Stimulated activated CD4-positive, alpha-beta T cell treated with anti-CD3 and anti-CD28 coated beads, Interleukin-2, amount 100 ng/mL, for 24 hours (primary cell): Measurements from ENCODE around the gene C2orf49.

Experiments used
- DNase-seq, 2 donors: peaks; one replicate each; pipeline ENCODE4 v3.0.0-alpha.2; 2020

C2orf49 gene

DNA sequence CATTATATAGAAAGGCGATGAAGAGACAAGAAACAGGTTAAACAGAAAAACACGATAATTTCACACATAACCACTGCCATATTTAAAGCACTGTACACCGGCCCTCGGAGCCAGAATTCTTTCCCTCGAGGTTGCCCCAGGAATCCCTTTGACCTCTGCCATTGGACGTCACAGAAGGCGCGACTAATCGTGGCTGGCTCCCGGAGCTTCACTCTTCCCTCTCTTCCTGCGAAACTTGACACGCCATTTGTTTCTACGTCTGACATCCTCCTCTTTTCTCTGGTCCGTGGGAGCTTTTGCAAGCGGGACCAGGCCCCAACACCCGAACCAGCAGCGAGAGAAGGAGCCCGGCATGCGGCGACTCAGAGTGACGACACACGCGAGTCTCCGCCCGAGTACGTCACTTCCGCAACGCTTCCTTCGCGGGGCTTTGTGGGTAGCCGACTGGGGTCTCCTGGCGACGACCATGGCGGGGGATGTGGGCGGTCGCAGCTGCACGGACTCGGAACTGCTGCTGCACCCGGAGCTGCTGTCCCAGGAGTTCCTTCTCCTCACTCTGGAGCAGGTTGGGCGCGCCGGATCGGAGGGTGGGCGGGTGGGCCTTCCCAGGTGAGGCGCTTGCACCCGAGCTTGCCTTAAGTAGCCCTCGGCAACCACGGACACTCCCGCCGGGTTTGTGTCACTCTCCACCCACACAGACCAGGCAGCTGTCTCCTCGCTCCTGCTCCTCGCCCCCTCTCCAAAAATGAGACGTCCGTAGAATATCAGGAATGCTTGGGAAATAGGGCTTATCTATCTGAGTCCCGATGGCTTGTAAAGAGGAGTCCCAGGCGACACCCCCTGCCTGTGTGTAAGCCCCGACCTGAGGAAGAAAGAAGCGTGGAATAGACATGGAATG, at the start of gene C2orf49:
TSS of gene C2orf49 (plus strand) at position 419 of the 898 bp plus-strand sequence. CDS start at position 467, 48 bp downstream.
- DNase-seq: peak; percentile 91

GRCh38 chr2:105287692-105288091, 49.6 kb upstream of the C2orf49 start:
- peak; percentile 26 to 38 for DNase-seq

- DNase-seq: no peak
Observed at GRCh38 chr2:105288133-105288532, 49.2 kb upstream of the C2orf49 start.

DNA sequence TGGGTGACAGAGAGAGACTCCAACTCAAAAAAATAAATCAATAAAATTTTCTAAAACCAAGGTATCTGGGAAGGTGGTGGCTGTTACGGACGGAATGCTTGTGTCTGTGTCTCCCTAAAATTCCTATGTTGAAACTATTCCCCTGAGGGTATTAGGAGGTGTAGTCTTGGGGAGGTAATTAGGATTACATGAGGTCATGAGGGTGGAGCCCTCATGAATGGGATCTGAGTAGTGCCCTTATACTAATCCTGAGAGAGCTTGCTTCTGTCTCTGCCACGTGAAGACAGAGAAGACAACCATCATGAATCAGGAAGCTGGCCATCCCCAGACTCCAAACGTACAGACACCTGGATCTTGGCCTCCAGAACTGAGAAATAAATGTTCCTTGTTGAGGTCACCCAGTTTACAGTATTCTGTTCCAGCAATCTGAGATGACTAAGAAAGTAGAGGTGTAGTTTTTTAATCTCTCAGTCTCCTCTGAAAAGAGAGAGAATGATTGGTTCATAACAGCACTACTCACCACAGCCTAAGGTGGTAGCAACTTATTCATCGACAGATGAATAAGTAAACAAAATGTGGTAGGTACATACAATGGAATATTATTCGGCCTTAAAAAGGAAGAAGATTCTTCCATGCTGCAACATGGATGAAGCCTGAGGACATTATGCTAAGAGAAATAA, 46.2 kb upstream of the C2orf49 start:
- no peak for DNase-seq

GRCh38 chr2:105291981-105292380, 45.4 kb upstream of the C2orf49 start:
- DNase-seq: no peak

- DNase-seq: no peak
Observed at GRCh38 chr2:105294046-105294445, 43.3 kb upstream of the C2orf49 start.

GRCh38 chr2:105294844-105295481, 42.4 kb upstream of the C2orf49 start:
- peak; percentile 13 to 28 for DNase-seq

- no peak for DNase-seq
Observed at GRCh38 chr2:105296017-105296611, 41.2 kb upstream of the C2orf49 start.

GRCh38 chr2:105297216-105297615, 40.1 kb upstream of the C2orf49 start:
- DNase-seq: no peak

GRCh38 chr2:105298017-105298416, 39.3 kb upstream of the C2orf49 start:
- DNase-seq: no peak

- no peak for DNase-seq
Observed at GRCh38 chr2:105299290-105299689, 38.0 kb upstream of the C2orf49 start.

DNA sequence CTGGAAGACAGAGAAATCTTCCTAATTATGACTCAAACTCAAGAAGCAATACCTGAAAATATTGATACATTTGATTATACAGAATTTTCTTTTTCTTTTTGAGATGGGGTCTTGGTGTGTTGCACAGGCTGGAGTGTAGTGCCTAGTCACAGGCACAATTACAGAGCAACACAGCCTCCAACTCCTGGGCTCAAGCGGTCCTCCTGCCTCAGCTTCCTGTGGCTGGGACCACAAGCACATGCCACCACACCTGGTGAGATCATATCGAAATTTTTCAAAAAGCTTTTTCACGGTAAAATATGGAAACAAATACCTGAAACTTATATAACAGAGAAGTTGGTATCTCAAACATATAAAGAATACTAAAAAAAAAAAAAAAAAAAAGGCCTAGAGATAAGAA, 35.7 kb upstream of the C2orf49 start:
- DNase-seq: no peak

DNA sequence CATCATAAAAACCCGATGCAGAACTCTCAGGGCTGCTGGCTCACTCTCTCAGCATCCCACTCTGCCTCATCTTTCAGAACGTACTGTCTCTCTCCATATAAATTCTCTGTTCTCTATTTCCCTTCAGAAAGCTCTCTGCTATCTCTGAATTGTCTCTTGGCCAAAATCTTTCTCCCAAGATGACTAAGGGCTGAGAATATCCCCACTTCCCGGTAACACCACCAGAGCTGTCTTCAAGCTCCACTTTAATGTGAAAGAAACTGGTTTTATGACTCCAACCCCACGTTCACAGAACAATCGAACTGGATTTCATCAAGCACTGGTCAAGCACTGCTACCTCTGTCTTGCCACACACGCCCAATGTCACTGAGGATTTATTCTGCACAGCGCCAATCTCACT, 30.2 kb upstream of the C2orf49 start:
- no peak for DNase-seq

DNA sequence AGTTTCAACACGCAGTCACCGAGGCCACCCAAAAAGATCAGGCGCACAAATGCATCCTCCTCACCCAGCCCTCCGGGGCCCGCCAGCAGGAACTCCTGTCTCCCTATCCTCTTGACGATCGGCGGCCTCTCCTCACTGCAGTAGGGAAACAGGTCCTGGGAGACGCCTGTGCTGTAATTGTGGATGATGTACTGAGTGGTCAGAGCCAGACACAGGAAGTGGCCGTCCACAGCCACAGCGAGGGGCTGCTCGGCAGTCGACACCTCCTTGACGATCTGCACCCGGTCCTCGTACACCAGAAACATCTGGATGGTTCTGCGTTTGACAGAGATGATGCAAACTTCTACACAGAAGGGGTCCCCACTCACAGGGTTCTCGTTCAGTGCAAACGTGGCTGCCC, 29.8 kb upstream of the C2orf49 start:
- DNase-seq: no peak

GRCh38 chr2:105307962-105308361, 29.4 kb upstream of the C2orf49 start:
- DNase-seq: no peak

DNA sequence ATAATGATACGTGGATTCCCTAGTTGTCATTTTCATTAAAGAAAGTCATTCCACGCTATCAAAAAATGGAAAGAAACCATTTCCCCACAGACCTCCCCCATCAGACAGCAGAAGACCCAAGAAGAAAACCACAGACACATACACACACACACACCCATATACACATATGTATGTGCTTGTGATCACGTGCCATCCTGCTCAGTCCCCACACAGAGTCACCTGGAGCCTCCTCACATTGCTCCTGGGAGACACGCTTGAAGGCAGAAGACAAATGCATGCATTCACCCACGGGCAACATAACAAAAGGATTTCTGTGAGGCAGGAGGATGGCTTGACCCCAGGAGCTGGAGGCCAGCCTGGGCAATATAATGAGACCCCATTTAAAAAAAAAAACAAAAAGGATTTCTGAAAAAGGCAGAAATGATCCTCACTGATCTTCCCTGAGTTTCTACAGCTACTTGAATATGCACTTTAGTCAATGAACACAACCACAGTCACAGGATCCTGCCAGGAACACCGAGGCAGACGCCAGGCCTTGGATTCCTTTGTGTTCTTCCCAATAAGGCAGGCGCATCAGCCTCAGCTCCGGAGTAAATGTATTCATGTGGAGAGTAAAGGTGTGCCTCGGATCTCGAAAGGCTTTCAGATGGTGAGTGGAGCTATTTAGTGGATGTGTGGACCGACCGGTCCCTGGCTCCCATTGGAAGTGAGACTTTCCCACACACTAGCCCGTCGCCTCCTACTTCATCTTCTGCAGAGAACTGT, 28.8 kb upstream of the C2orf49 start:
- DNase-seq: no peak

GRCh38 chr2:105309147-105309545, 28.2 kb upstream of the C2orf49 start:
- DNase-seq: no peak

DNA sequence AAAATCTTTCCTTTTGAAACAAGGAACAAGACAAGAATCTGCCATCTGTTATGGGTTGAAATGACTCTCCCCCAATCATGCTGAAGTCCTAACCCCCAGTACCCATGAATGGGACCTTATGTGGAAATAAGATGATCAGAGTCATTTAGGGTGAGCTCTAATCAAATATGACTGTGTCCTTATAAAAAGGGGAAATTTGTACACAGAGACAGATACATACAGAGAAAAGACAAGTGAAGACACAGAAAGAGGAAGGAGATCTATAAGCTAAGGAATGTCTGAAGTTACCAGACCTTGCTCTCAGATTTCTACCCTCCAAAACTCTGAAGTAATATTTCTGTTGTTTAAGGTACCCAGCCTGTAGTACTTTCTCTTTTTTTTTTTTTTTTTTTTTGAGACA, 23.5 kb upstream of the C2orf49 start:
- no peak for DNase-seq

- no peak for DNase-seq
Observed at GRCh38 chr2:105315314-105315713, 22.0 kb upstream of the C2orf49 start.

- no peak for DNase-seq
Observed at GRCh38 chr2:105317937-105318336, 19.4 kb upstream of the C2orf49 start.

GRCh38 chr2:105320651-105321215, 16.6 kb upstream of the C2orf49 start:
- no peak for DNase-seq
